HG03520 (cell line): ENCODE results near the gene PAQR7.

ENCODE experiments used
- ATAC-seq: cut with Tn5 transposase; IDR thresholded peaks from one replicate; pipeline ENCODE4 v1.9.1; 2021; ENCODE audit warnings: mild to moderate bottlenecking, moderate library complexity; ENCODE audit not compliant: unreplicated experiment

The PAQR7 gene

DNA sequence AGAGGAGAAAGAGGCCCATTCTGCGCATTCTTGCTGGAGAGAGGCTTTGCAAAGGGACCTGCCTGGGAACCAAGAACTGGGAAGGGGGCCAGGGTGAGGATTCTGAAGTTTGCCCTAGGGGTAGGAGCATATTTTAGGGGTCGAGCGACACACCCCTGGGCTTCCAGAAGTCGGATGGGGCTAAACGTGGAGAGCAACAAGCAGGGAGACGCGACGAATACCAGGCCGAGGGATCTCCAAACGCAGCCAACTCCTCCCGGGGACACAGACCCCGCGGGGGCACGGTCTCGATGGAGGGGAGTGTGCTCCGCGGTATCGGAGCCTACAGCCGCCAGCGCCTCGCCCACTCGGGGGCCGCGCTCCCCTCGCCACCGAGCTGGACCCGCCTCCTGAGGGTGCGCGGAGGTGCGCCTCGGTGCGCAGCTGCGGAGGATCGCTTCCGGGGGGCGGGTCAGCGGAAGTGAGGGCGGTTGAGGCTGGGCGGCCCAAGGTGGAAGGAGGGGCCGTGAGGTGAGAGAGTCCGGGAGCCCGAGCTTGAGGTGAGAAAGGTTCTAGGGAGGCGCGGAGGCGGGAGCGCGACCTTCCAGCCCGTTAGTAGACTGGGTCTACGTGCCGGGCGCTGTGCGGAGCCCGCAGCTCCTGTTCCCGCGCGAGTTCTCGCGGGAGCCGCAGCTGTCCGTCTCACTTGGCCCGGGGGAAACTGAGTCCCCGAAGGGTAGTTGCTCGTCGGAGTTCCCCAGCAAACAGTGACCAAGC lies 55.8 kb downstream of the PAQR7 start, which contains the start of gene MTFR1L:
TSS of gene MTFR1L (plus strand) at position 464 of the 756 bp plus-strand sequence. CDS start 3,151 bp downstream, outside the sequence.
- ATAC-seq = peak; percentile 74

DNA sequence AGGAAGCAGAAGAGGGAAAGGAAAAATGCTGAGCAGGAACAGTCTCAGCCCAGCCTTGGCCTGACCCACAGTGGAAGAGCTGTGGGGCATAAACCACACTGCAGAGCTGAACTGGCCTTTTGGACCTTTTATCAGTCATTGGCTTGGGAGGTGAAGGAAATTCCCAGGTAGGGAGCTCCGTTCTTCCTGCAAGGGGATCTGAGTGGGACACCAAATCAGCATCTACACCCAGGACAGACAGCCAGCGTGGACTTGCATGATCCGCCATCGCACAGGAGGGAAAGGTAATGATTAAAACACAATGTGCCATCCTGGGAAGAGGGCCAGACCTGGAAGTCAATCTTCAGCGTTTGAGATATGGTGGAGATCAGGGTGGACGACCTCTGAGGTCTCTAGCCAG lies 56.9 kb downstream of the PAQR7 start:
- no peak for ATAC-seq

DNA sequence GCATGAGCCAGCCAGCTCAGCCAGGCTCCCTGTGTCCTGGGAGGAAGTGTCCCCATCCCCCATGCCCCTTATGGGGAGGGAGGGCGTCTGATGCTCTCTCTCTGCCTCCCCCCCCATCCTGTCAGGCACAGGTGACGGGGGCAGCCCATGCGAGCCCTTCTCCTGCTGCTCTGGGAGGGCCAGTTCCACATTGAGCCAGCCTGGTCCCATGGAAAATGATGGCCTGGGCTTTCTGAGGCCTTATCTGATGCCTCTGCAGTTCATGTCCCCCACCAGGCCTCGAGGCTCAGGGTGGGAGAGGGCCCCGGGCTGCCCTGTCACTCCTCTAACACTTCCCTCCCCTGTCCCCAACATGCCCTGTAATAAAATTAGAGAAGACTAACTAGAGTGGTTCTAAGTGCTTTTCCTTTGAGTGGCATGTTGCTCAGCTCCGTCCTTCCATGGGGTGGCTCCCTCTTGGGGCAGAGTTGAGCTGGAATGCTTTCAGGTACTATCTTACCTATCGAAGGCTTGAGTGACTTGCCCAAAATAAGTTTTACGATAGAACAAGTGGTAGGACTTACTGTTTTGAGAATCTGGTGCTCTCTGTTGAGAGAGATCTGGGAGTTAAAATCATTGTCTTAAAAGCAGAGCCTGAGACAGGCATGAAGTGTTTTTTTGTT lies 57.5 kb downstream of the PAQR7 start:
- ATAC-seq = no peak

DNA sequence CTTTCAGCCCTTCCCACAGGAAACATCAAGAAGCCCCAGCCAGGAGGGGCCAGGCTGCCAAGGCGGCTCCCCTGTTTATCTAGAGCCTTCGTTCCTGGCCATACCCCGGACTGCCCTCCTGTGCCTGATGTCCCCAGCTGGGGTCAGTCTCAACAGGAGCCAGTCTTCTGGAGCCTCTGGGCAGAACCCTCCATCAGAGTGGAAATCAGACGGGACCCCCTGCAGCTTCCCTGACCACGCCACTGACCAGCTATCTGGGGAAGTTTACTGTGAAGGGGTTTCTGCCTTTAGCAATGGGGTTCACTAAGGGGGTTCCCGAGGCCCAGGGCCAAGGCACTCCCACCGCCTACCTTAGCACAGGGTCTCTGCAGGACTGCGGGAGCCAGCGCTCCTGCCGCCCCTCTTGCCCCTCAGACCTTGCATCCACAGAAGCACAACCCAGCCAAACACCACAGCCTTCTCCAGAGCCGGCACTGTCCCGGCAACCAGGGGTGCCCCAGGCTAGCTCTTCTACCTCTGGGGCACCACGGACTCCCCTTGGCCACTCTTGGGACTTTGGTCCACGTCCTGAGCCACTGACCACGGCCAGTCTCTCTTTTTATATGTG lies 59.3 kb downstream of the PAQR7 start:
- ATAC-seq = no peak

DNA sequence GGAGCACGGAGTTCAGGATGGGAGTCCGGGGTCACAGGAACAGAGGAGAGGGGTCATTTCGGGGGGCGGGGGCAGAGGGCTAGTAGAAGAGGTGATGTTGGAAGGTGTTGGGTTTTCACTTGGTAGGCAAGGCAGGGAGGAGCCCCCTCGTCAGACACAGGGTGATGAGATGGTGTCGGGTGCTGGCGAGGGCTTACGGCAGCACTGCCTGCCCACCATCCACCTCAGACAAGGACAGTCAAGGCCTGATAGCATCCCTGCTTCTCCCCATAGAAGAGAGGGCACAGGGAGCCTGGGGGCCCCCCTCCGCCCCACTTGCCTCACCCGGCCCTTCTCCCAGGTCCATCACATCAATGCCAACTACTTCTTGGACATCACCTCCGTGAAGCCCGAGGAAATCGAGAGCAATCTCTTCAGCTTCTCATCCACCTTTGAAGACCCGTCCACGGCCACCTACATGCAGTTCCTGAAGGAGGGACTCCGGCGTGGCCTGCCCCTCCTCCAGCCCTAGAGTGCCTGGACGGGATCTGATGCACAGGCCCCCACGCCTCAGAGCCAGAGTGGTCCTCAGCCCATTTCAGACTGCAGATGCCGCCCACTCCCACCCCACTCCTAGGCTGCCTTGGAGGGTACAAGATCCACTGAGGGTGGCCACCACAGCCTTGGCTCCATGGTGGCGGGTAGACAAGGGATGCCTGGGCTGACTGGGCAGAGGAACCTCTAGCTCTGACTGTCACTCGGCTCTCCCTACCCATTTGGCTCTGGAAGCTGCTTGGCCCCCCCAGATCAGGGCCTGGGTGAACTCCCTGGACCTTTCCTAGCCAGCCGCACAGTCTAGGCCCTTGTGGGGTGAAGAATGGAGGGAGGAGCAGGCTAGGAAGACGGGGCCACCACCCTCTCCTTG lies 60.0 kb downstream of the PAQR7 start:
- no peak for ATAC-seq

DNA sequence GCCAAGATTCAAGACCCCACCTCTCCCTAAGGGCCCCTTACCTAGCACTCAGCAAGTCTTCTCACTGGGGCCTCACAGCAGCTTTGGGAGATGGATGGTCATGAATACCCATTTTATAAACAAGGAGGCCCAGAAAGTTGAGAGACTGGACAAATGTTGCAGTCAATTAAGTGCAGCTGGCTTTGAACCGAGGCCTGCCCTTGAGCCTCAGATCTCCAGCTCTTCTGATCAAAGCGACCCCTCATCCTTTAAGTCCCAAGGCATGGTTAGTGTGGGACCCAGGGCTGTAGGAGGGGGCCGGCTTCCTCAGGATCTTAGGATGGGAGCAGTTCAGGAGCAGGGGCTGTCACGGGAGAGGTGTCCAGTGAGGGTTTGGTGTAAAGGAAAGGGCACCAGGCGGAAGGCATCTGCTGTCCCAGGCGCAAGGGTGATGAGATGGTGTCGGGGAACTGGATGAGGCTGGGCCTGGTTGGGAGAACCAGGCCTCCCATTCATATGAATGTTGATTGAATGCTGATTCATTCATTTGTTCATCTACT lies 60.9 kb downstream of the PAQR7 start:
- ATAC-seq = no peak

DNA sequence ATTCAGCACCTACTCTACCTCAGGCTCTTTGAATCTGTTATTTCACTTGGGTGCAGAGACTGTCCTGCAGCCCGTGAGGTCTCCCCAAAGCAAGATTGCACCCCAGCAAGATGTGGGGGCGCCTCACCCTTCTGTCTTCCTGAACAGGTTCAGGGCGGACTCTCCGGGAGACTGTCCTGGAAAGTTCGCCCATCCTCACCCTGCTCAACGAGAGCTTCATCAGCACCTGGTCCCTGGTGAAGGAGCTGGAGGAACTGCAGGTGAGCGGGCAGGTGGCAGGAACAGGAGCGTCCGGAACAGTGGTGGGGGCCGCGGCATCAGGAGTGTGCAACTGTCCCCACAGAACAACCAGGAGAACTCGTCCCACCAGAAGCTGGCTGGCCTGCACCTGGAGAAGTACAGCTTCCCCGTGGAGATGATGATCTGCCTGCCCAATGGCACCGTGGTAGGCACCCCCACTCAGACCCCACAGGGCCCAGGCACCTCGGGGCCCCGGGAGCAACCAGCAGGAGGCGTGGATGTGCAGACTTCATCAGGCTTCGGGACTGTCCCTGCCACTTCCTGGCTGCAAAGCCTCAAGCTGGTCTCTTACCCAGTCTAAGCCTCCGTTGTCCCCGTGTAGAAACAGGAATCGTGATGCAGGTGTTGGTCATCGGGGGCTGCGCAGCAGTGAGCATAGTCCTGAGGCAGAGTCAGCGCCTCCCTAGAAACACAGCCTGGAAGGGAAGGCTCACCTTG lies 61.6 kb downstream of the PAQR7 start:
- no peak for ATAC-seq

DNA sequence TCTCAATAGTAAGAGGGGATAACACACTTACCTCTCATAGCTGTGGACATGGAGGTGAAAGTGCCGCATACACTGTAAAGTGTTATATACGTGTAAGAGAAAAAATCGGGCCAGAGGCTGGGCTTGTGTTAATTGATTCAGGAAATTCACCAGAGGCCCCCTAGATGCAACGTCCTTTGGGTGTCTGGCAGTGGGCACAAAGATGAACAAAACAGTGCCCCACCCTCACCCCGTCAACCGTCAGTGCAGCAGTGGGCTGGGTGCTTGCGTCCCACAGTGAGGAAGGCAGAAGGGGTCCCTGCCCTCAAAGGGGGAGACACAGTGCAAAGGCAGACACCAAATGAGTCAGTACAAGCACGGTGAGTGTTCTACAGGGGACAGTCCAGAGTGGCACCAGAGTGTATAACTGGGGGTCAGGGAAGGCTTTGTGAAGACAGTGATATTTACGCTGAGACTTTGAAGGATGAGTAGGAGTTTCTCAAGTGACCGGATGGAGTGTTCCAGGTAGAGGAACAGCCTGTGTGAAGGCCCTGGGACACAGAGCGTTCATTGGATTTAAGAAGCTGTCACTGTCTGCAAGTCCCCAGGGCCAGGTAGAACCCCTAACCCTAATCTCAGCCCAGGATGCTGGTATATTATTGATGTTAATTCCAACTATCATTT lies 62.3 kb downstream of the PAQR7 start:
- ATAC-seq = no peak
